Mononuclear cell (primary cell): ENCODE measurements around the gene ACP4. TPM values are rescaled to one million over a fixed set of nuclear protein-coding genes. Genes with fewer than 3 reads are reported as not detected.
"Not testable (repeated sequence)": the region's sequence is repeated elsewhere in the genome, so short reads cannot be mapped to it uniquely, and the experiment has no call there.

Experiments
- H3K27me3 ChIP-seq: 2 replicates; pipeline ENCODE4 v1.6.0; 2011; ENCODE audit warnings: low read length, control low read depth; ENCODE audit not compliant: insufficient read depth
- H3K4me1 ChIP-seq: 2 replicates; pipeline ENCODE4 v1.5.1; 2011; ENCODE audit warnings: mild to moderate bottlenecking, low read length, control low read depth; ENCODE audit not compliant: insufficient read depth
- H3K4me3 ChIP-seq: 2 replicates; pipeline ENCODE4 v1.5.1; 2011; ENCODE audit warnings: mild to moderate bottlenecking, low read length, moderate library complexity
- H3K9me3 ChIP-seq: 2 replicates; pipeline ENCODE4 v1.5.1; 2011; ENCODE audit warnings: low read depth, mild to moderate bottlenecking, control low read depth, low read length
- total RNA-seq: library from RNA; depleted of rRNA; stranded (reverse); fragments of >200 nt; gene quantifications from one replicate; pipeline ENCODE4 v1.2.3, GENCODE V29; 2012

The ACP4 gene
- total RNA-seq, 1 donor: not detected

DNA sequence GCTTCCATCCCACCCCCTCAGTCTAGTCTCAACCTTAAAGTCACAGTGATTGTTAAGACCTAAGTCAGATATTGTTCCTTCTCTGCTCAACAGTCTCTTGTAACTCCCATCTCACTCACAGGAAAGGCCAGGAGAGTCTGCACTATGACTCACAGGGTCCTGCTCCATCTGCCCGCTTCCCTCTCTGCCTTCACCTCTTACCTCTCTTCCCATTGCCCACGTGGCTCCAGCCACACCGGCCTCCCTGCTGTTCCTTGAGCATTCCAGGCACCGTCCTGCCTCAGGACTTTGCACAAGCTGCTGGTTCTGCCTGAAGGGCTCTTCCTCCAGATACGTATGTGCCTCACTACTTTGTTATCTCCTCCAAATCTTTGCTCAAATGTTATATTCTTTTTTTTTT is 23.0 kb upstream of the ACP4 start:
- H3K4me3 ChIP-seq, H3K27me3 ChIP-seq, H3K9me3 ChIP-seq, H3K4me1 ChIP-seq: not testable (repeated sequence)

GRCh38 chr19:50768277-50768676 is 21.9 kb upstream of the ACP4 start:
- Histone ChIP-seq H3K4me3 (no peak overlapping the region), H3K4me1 (no peaks in the 10 kb centered on the region), H3K27me3 (no peaks in the 10 kb centered on the region), H3K9me3 (no peaks in the 10 kb centered on the region)

DNA sequence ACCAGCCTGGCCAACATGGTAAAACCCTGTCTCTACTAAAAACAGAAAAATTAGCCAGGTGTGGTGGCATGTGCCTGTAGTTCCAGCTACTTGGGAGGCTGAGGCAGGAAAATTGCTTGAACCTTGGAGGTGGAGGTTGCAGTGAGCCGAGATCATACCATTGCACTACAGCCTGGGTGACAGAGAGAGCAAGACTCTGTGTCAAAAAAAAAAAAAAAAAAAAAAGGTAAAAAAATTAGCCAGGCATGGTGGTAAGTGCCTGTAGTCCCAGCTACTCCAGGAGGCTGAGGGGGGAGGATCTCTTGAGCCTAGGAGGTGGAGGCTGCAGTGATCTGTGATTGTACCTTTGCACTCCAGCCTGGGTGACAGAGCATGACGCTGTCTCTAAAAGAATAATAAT is 20.1 kb upstream of the ACP4 start, which contains the start of gene GPR32:
GPR32 (plus strand) TSS at position 301 of the 400 bp plus-strand sequence. CDS start 137 bp downstream, outside the sequence.
- H3K9me3 ChIP-seq, H3K4me3 ChIP-seq, H3K4me1 ChIP-seq, H3K27me3 ChIP-seq: not testable (repeated sequence)

DNA sequence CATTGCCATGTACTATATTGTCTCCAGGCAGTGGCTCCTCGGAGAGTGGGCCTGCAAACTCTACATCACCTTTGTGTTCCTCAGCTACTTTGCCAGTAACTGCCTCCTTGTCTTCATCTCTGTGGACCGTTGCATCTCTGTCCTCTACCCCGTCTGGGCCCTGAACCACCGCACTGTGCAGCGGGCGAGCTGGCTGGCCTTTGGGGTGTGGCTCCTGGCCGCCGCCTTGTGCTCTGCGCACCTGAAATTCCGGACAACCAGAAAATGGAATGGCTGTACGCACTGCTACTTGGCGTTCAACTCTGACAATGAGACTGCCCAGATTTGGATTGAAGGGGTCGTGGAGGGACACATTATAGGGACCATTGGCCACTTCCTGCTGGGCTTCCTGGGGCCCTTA is 19.3 kb upstream of the ACP4 start:
- Histone ChIP-seq H3K4me3 (no peak overlapping the region), H3K9me3 (no peaks in the 10 kb centered on the region), H3K4me1 (no peaks in the 10 kb centered on the region), H3K27me3 (peaks cover 3% of the 10 kb centered on the region)

DNA sequence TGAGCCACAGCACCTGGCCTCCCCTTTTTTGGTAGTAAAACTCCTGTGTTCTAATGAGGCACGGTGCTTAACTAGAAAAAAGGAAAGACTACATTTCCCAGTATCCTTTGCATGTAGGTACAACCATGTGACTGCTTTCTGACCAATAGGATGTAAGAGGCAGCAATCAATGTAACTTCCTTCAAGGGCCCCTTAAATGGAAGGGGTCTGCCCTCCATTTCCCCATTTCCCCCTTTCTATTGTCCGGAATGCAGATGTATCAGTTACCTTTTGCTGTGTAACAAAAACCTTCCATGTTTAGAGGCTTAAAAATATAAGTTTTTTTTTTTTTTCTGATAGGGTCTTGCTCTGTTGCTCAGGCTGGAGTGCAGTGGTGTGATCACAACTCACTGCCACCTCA is 17.7 kb upstream of the ACP4 start:
- H3K4me3 ChIP-seq: no peak overlapping the region
- peaks cover 16% of the 10 kb centered on the region for H3K27me3 ChIP-seq
- H3K9me3 ChIP-seq: no peaks in the 10 kb centered on the region
- H3K4me1 ChIP-seq: no peaks in the 10 kb centered on the region

DNA sequence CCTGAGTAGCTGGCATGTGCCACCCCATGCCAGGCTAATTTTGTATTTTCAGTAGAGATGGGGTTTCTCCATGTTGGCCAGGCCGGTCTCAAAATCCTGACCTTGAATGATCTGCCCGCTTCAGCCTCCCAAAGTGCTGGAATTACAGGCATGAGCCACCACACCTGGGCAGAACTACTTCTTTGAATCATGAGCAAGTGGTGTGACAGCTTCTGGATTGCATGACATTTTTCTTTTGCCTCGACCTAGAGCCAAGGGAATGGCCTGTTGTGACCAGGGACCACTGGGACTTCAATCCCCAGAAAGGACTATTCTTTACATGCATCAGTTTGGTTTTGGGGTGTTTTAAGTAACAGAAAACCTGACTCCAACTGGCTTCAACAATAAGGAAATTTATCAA is 17.3 kb upstream of the ACP4 start:
- H3K27me3 ChIP-seq: peaks cover 21% of the 10 kb centered on the region
- not testable (repeated sequence) for H3K4me1 ChIP-seq, H3K4me3 ChIP-seq, H3K9me3 ChIP-seq

DNA sequence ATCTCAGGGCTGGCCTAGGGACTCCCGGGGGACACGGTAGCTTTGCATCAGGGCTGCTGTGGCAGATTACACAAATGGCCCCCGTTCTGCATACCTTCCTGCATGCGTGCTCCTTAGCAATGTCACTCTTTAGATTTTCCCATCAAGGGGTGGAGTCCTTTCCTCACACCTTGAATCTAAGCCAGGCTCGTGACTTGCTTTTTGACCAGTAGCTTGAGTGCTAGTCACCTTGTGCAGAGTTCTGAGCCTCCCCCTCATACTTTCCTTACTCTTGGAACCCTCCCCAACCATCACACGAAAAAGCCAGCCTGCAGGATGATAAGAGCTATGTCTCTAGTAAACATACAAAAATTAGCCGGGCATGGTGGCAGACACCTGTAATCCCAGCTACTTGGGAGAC is 16.8 kb upstream of the ACP4 start:
- H3K27me3 ChIP-seq: peaks cover 26% of the 10 kb centered on the region
- H3K4me1 ChIP-seq, H3K9me3 ChIP-seq, H3K4me3 ChIP-seq: not testable (repeated sequence)

GRCh38 chr19:50776131-50776530 is 14.1 kb upstream of the ACP4 start:
- H3K4me3 ChIP-seq: no peak overlapping the region
- H3K9me3 ChIP-seq: no peaks in the 10 kb centered on the region
- peaks cover 51% of the 10 kb centered on the region for H3K27me3 ChIP-seq
- no peaks in the 10 kb centered on the region for H3K4me1 ChIP-seq

DNA sequence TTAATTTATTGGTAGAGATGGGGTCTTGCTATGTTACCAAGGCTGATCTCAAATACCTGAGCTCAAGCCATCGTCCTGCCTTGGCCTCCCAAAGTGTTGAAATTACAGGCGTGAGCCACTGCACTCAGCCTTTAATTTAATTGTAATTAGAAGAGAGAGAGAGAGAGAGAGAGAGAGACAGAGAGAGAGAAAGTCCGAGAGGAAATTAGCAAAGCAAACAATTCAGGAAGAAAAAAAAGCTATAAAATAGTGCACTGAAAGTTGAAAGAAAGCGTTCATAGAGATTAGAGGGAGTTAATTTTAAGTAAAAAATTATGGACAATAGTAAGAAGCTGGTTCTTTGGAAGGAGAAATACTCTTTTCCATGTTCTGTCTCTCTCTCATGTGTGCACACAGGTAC is 13.0 kb upstream of the ACP4 start:
- Histone ChIP-seq H3K4me3 (no peak overlapping the region), H3K4me1 (no peaks in the 10 kb centered on the region), H3K9me3 (no peaks in the 10 kb centered on the region), H3K27me3 (peaks cover 52% of the 10 kb centered on the region)

- Histone ChIP-seq H3K4me1 (no peaks in the 10 kb centered on the region), H3K4me3 (no peak overlapping the region), H3K27me3 (peaks cover 52% of the 10 kb centered on the region), H3K9me3 (no peaks in the 10 kb centered on the region)
These were observed 12.3 kb upstream of the ACP4 start for GRCh38 chr19:50777830-50778303.

GRCh38 chr19:50778906-50779430 is 11.2 kb upstream of the ACP4 start:
- Histone ChIP-seq H3K9me3 (no peaks in the 10 kb centered on the region), H3K4me1 (peaks cover 6% of the 10 kb centered on the region), H3K4me3 (no peak overlapping the region), H3K27me3 (peaks cover 52% of the 10 kb centered on the region)

- H3K4me3 ChIP-seq: no peak overlapping the region
- no peaks in the 10 kb centered on the region for H3K9me3 ChIP-seq
- H3K4me1 ChIP-seq: peaks cover 6% of the 10 kb centered on the region
- peaks cover 52% of the 10 kb centered on the region for H3K27me3 ChIP-seq
These were observed 10.4 kb upstream of the ACP4 start for GRCh38 chr19:50779504-50780457.

DNA sequence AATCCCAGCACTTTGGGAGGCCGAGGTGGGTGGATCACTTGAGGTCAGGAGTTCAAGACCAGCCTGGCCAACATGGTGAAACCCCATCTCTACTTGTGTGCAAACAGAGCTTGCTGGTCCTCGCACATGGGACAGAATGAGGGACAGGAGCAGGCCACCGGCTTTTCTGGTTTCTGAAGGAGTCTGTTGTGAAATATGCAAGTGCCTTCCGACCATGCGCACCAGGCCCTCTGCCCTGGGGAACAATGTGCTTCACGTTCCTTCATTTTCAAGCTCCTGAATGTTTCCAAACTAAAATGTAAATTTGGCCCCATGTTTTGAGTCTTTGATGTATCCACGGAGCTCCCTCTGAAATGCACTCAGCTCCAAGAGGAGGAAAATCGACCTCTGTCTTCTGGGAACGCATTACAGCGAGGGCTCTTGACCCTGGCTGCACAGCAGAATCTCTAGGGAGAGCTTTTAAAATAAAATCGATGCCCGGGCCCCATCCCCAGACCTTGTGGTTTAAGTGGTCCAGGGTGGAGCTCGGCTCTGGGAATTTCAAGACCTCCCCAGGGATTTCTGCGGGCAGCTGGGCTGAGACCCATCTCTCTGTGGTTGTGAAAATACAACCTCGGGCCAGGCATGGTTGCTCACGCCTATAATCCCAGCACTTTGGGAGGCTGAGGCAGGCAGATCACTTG is 9.3 kb upstream of the ACP4 start:
- peaks cover 48% of the 10 kb centered on the region for H3K27me3 ChIP-seq
- H3K9me3 ChIP-seq: no peaks in the 10 kb centered on the region
- no peak overlapping the region for H3K4me3 ChIP-seq
- H3K4me1 ChIP-seq: peaks cover 6% of the 10 kb centered on the region

GRCh38 chr19:50783848-50784152 is 6.4 kb upstream of the ACP4 start:
- not testable (repeated sequence) for H3K9me3 ChIP-seq, H3K4me1 ChIP-seq, H3K4me3 ChIP-seq
- H3K27me3 ChIP-seq: peaks cover 22% of the 10 kb centered on the region

- Histone ChIP-seq H3K4me1 (peaks cover 6% of the 10 kb centered on the region), H3K27me3 (peaks cover 13% of the 10 kb centered on the region), H3K9me3 (no peaks in the 10 kb centered on the region), H3K4me3 (no peak overlapping the region)
These were observed 5.5 kb upstream of the ACP4 start for GRCh38 chr19:50784710-50785109.
